Esophagus squamous epithelium (tissue), 4 donors: ENCODE measurements around the gene TMEM26.

ENCODE experiments used
- CTCF ChIP-seq, 6 experiments: fragments of 450-650 bp in 4 of 6; fragments of 200-600 bp in 2 of 6; sonication (generic) in 2 of 6; IDR thresholded peaks; one replicate each; pipeline ENCODE4 v1.5.1; 2016 to 2019; ENCODE audit warnings: antibody characterized with exemption in 6 of 6, mild to moderate bottlenecking in 4 of 6, moderate library complexity in 4 of 6
- POLR2A ChIP-seq, 4 donors: fragments of 450-650 bp; IDR thresholded peaks; one replicate each; pipeline ENCODE4 v1.6.1; 2017; ENCODE audit warnings: antibody characterized with exemption in 4 of 4, mild to moderate bottlenecking in 4 of 4, moderate library complexity in 3 of 4

- TF ChIP-seq CTCF (IDR thresholded peaks at IDR 0.05) = no peak
- TF ChIP-seq POLR2A (IDR thresholded peaks at IDR 0.05) = no peak
Measured at GRCh38 chr10:61452655-61453641, at the start of gene TMEM26.
